Right kidney (tissue), 1 donor: ENCODE data around the gene ASRGL1.

ENCODE experiments used
- DNase-seq: peaks from one replicate; pipeline ENCODE4 v3.0.0-alpha.2; 2016

The ASRGL1 gene

GRCh38 chr11:62392506-62392905 is 55.3 kb downstream of the ASRGL1 start:
- DNase-seq: no peak

- no peak for DNase-seq
Observed at GRCh38 chr11:62393061-62393611, 55.9 kb downstream of the ASRGL1 start.

GRCh38 chr11:62393735-62394134 is 56.5 kb downstream of the ASRGL1 start:
- DNase-seq: no peak

GRCh38 chr11:62394825-62395538 is 57.7 kb downstream of the ASRGL1 start:
- DNase-seq: peak; percentile 84

GRCh38 chr11:62395885-62396551 is 58.8 kb downstream of the ASRGL1 start:
- no peak for DNase-seq

- no peak for DNase-seq
Observed at GRCh38 chr11:62398011-62398994, 61.1 kb downstream of the ASRGL1 start.

- no peak for DNase-seq
Observed at GRCh38 chr11:62399172-62399877, 62.1 kb downstream of the ASRGL1 start.

- DNase-seq: no peak
Observed at GRCh38 chr11:62399878-62400266, 62.6 kb downstream of the ASRGL1 start.

GRCh38 chr11:62400281-62400680 is 63.0 kb downstream of the ASRGL1 start:
- no peak for DNase-seq

GRCh38 chr11:62400760-62401159 is 63.5 kb downstream of the ASRGL1 start:
- no peak for DNase-seq

- no peak for DNase-seq
Observed at GRCh38 chr11:62401356-62401755, 64.1 kb downstream of the ASRGL1 start.

- no peak for DNase-seq
Observed at GRCh38 chr11:62401811-62402210, 64.6 kb downstream of the ASRGL1 start.

GRCh38 chr11:62402226-62402959 is 65.1 kb downstream of the ASRGL1 start:
- DNase-seq: no peak

- DNase-seq: no peak
Observed at GRCh38 chr11:62402960-62403730, 65.9 kb downstream of the ASRGL1 start.

- no peak for DNase-seq
Observed at GRCh38 chr11:62404435-62404834, 67.2 kb downstream of the ASRGL1 start.

GRCh38 chr11:62404901-62405300 is 67.7 kb downstream of the ASRGL1 start:
- DNase-seq: no peak

- DNase-seq: no peak
Observed at GRCh38 chr11:62406034-62406433, 68.8 kb downstream of the ASRGL1 start.

- DNase-seq: no peak
Observed at GRCh38 chr11:62409831-62410230, 72.6 kb downstream of the ASRGL1 start.

GRCh38 chr11:62410972-62411371 is 73.7 kb downstream of the ASRGL1 start:
- no peak for DNase-seq

GRCh38 chr11:62411524-62411923 is 74.3 kb downstream of the ASRGL1 start:
- DNase-seq: no peak
